Islet of Langerhans (tissue), 1 donor: ENCODE data around the gene BTRC.

Source experiments
- FAIRE-seq: peaks from one replicate; lab custom pipeline; 2011; peaks lifted over from hg19 to GRCh38; lab: Jason Lieb, UNC

The BTRC gene

GRCh38 chr10:101536800-101537199 is 182.8 kb downstream of the BTRC start:
- FAIRE-seq: peak; percentile 24

- no peak for FAIRE-seq
Observed at GRCh38 chr10:101538446-101538845, 184.5 kb downstream of the BTRC start.

- no peak for FAIRE-seq
Observed at GRCh38 chr10:101545898-101546297, 191.9 kb downstream of the BTRC start.

GRCh38 chr10:101550965-101551364 is 197.0 kb downstream of the BTRC start:
- FAIRE-seq: no peak

GRCh38 chr10:101552442-101552841 is 198.5 kb downstream of the BTRC start:
- no peak for FAIRE-seq

GRCh38 chr10:101557541-101557940 is 203.6 kb downstream of the BTRC start:
- no peak for FAIRE-seq

- FAIRE-seq: no peak
Observed at GRCh38 chr10:101558204-101558603, 204.2 kb downstream of the BTRC start.

GRCh38 chr10:101558671-101559595 is 205.0 kb downstream of the BTRC start:
- FAIRE-seq: no peak

GRCh38 chr10:101559596-101560297 is 205.8 kb downstream of the BTRC start:
- no peak for FAIRE-seq

GRCh38 chr10:101560298-101561067 is 206.5 kb downstream of the BTRC start:
- FAIRE-seq: no peak

- FAIRE-seq: no peak
Observed at GRCh38 chr10:101561068-101561915, 207.3 kb downstream of the BTRC start.

- no peak for FAIRE-seq
Observed at GRCh38 chr10:101562231-101562630, 208.3 kb downstream of the BTRC start.

GRCh38 chr10:101563007-101563406 is 209.0 kb downstream of the BTRC start:
- no peak for FAIRE-seq

- no peak for FAIRE-seq
Observed at GRCh38 chr10:101563497-101564040, 209.6 kb downstream of the BTRC start.

GRCh38 chr10:101564490-101564991 is 210.6 kb downstream of the BTRC start:
- no peak for FAIRE-seq

GRCh38 chr10:101565370-101565900 is 211.5 kb downstream of the BTRC start:
- FAIRE-seq: no peak

- no peak for FAIRE-seq
Observed at GRCh38 chr10:101565936-101566332, 212.0 kb downstream of the BTRC start.

GRCh38 chr10:101566333-101567164 is 212.6 kb downstream of the BTRC start:
- no peak for FAIRE-seq

- FAIRE-seq: no peak
Observed at GRCh38 chr10:101567165-101568006, 213.4 kb downstream of the BTRC start.
